Nephron (organoid): ENCODE measurements around the gene GNE.
"Not testable (repeated sequence)": the region's sequence is repeated elsewhere in the genome, so short reads cannot be mapped to it uniquely, and the experiment has no call there.

Source experiments
- H3K27ac Mint-ChIP-seq, 3 experiments: 2 replicates each; pipeline ENCODE4 v1.8.0; 2020; ENCODE audit warnings: mixed read lengths in 3 of 3, mild to moderate bottlenecking in 2 of 3, moderate library complexity in 1 of 3
- H3K27me3 Mint-ChIP-seq: 2 replicates; pipeline ENCODE4 v1.8.0; 2021; ENCODE audit warnings: low read depth, mild to moderate bottlenecking, moderate library complexity, mixed read lengths
- H3K36me3 Mint-ChIP-seq: 2 replicates; pipeline ENCODE4 v1.8.0; 2020; ENCODE audit warnings: low read depth, mixed read lengths
- H3K4me1 Mint-ChIP-seq: 2 replicates; pipeline ENCODE4 v1.8.0; 2020; ENCODE audit warnings: mixed read lengths
- H3K4me3 Mint-ChIP-seq, 3 experiments: 2 replicates each; pipeline ENCODE4 v1.8.0; 2020; ENCODE audit warnings: mild to moderate bottlenecking in 3 of 3, mixed read lengths in 3 of 3, moderate library complexity in 2 of 3
- H3K9me3 Mint-ChIP-seq: 2 replicates; pipeline ENCODE4 v1.8.0; 2020; ENCODE audit warnings: mixed read lengths
- CTCF ChIP-seq, 3 experiments: fragments of 200-600 bp; sonication (generic); IDR thresholded peaks; one replicate each; pipeline ENCODE4 v1.5.0; 2021; ENCODE audit warnings: antibody characterized with exemption in 3 of 3; ENCODE audit not compliant: unreplicated experiment in 3 of 3

Gene GNE

DNA sequence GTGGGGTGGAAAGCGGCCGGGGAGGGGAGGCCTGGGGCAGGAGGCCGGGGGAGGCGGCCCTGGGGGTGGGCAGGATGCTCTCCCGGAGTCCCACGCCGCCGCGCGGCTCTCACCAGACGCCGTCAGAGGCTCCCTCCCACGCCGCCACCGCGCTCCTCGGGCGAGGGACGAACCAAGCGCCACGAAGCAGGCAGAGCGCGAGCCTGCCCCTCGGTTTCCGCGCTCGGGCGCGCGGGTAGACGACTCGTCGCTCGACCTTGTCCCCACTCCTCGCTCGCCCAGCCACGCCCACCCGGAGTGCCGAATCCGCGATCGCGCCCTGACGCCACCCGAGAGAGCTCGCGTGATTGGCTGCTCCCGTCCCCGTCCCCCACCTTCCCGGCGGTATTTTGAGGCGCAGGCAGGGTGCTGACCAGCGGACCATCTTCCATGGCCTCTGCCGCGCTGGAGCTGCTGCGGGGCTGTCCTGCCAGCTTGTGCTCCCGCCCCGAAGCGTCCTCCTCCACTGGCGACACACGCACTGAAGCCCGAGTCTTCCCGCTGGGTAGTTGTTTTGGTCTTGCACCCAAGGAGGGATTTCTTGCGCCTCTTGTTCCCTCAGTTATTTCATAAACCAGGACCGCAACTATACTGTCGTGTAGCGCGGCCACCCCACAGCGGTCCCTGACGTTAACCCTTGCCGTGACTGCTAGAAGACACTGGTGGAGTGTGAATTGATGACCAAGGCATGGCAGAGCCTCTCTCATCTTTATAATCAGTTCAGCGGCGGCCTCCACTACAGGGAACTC lies at the start of gene GNE:
GNE (minus strand) TSS at position 241 of the 788 bp plus-strand sequence. CDS start 9,093 bp downstream, outside the sequence.
- Mint-ChIP-seq H3K27me3 (no peaks in the 10 kb centered on the region), H3K4me1 (peaks cover 6% of the 10 kb centered on the region), H3K27ac (peak within 1 kb of the TSS; percentile 98), H3K4me3 (peak within 1 kb of the TSS; percentile 91 to 99 (median 98)), H3K9me3 (no peaks in the 10 kb centered on the region), H3K36me3 (no peaks in the 10 kb centered on the region)
- no peak for TF ChIP-seq CTCF (IDR thresholded peaks at IDR 0.05; ENCODE audit: unreplicated experiment in 3 of 3)

- H3K9me3 Mint-ChIP-seq = no peaks in the 10 kb centered on the region
- no peaks in the 10 kb centered on the region for H3K36me3 Mint-ChIP-seq
- H3K4me1 Mint-ChIP-seq = peaks cover 16% of the 10 kb centered on the region
- peak overlapping the region in 1 of 3 experiments; percentile 52 for H3K27ac Mint-ChIP-seq
- H3K4me3 Mint-ChIP-seq = no peak overlapping the region
- TF ChIP-seq CTCF (IDR thresholded peaks at IDR 0.05; ENCODE audit: unreplicated experiment in 3 of 3) = no peak
- H3K27me3 Mint-ChIP-seq = peaks cover 3% of the 10 kb centered on the region
These were observed 48.4 kb upstream of the GNE start for GRCh38 chr9:36306471-36307306.

DNA sequence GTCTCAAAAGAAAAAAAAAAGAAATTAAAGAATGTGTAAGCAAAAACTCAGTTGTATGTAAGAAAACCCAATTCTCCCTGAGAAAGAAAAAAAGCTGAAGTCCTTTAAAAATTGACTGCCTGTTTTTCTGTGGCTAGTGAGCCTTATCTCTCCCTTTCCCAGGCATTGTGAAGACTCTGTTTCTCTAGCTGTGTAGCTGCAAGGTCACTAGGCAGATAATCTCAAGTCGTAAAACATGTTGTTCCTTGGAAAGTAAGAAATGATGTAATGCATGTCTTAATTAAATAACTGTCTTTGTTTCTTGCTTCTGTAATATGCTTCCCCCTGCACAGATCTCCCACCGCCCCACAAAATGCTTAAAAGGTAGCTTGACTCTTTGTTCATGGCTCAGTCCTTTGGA lies 46.1 kb upstream of the GNE start:
- peak overlapping the region in 2 of 3 experiments; percentile 54 to 77 for H3K27ac Mint-ChIP-seq
- H3K4me1 Mint-ChIP-seq = peaks cover 16% of the 10 kb centered on the region
- not testable (repeated sequence) for H3K36me3 Mint-ChIP-seq, H3K27me3 Mint-ChIP-seq, H3K4me3 Mint-ChIP-seq, H3K9me3 Mint-ChIP-seq

- no peak for TF ChIP-seq CTCF (IDR thresholded peaks at IDR 0.05; ENCODE audit: unreplicated experiment in 3 of 3)
- H3K4me1 Mint-ChIP-seq = peaks cover 6% of the 10 kb centered on the region
- H3K36me3 Mint-ChIP-seq = peaks cover 3% of the 10 kb centered on the region
- H3K4me3 Mint-ChIP-seq = no peak overlapping the region
- no peak overlapping the region for H3K27ac Mint-ChIP-seq
- H3K27me3 Mint-ChIP-seq = no peaks in the 10 kb centered on the region
- H3K9me3 Mint-ChIP-seq = no peaks in the 10 kb centered on the region
These were observed 43.0 kb upstream of the GNE start for GRCh38 chr9:36301227-36301626.

GRCh38 chr9:36298566-36298965 lies 40.3 kb upstream of the GNE start:
- Mint-ChIP-seq H3K4me3 (no peak overlapping the region), H3K27me3 (no peaks in the 10 kb centered on the region), H3K27ac (no peak overlapping the region), H3K9me3 (no peaks in the 10 kb centered on the region), H3K36me3 (peaks cover 3% of the 10 kb centered on the region), H3K4me1 (no peaks in the 10 kb centered on the region)
- no peak for TF ChIP-seq CTCF (IDR thresholded peaks at IDR 0.05; ENCODE audit: unreplicated experiment in 3 of 3)

DNA sequence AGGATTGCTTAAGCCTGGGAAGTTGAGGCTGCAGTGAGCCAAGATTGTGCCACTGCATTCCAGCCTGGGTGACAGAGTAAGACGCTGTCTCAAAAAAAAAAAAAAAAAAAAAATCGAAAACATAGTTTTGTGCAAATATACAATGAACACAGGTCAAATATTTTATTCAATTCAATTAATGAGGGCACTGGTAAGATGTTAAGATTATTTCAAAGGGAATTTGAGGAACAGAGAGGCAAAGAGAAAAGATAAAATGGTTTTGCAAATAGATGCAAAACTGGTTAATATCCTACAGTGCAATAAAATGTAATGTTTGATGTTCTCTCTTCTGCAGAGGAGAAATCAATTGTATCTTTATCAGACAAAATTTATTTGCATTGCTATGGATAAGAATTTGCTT lies 39.5 kb upstream of the GNE start:
- Mint-ChIP-seq H3K36me3 (peaks cover 3% of the 10 kb centered on the region), H3K27me3 (peaks cover 3% of the 10 kb centered on the region), H3K9me3 (no peaks in the 10 kb centered on the region), H3K27ac (no peak overlapping the region), H3K4me1 (no peaks in the 10 kb centered on the region), H3K4me3 (no peak overlapping the region)
- TF ChIP-seq CTCF (IDR thresholded peaks at IDR 0.05; ENCODE audit: unreplicated experiment in 3 of 3) = no peak

GRCh38 chr9:36294996-36295395 lies 36.7 kb upstream of the GNE start:
- not testable (repeated sequence) for H3K27me3 Mint-ChIP-seq, H3K27ac Mint-ChIP-seq, H3K9me3 Mint-ChIP-seq, H3K4me3 Mint-ChIP-seq, H3K36me3 Mint-ChIP-seq, H3K4me1 Mint-ChIP-seq
